ENCODE results near the gene CREBZF.

GRCh38 chr11:85620256-85620655 lies 44.7 kb downstream of the CREBZF start:
- TF ChIP-seq CTCF (IDR thresholded peaks at IDR 0.05) (no peak), CDX4 (CRISPR knock-in tag; IDR thresholded peaks at IDR 0.05; ENCODE audit: borderline replicate concordance) (no peak), ZNF121 (CRISPR knock-in tag; IDR thresholded peaks at IDR 0.05) (no peak), KAT7 (CRISPR knock-in tag; IDR thresholded peaks at IDR 0.05; ENCODE audit: borderline replicate concordance) (no peak), MYBL2 (CRISPR knock-in tag; IDR thresholded peaks at IDR 0.05) (no peak), ZNF219 (CRISPR knock-in tag; IDR thresholded peaks at IDR 0.05; ENCODE audit: borderline replicate concordance) (no peak), SMAD3 (CRISPR knock-in tag; IDR thresholded peaks at IDR 0.05; ENCODE audit: borderline replicate concordance) (no peak), JUN (CRISPR knock-in tag; IDR thresholded peaks at IDR 0.05) (no peak), NFYB (CRISPR knock-in tag; conservative IDR thresholded peaks at IDR 0.05; ENCODE audit: low read depth) (no peak), ELF4 (CRISPR knock-in tag; IDR thresholded peaks at IDR 0.05; ENCODE audit: low read depth) (no peak), SP1 (CRISPR knock-in tag; conservative IDR thresholded peaks at IDR 0.05) (no peak), CREB1 (CRISPR knock-in tag; IDR thresholded peaks at IDR 0.05) (no peak), ATF3 (CRISPR knock-in tag; conservative IDR thresholded peaks at IDR 0.05) (no peak)
